VCaP (cell line): ENCODE results near the gene MTCL1.

ENCODE experiments used
- H3K27ac ChIP-seq: fragments of 450-650 bp; 2 replicates; pipeline ENCODE4 v1.5.1; 2017
- TF ChIP-seq, protein P1 (sequence below): fragments of 450-650 bp; conservative IDR thresholded peaks from 2 replicates; pipeline ENCODE4 v1.5.1; 2017; ENCODE audit warnings: mild to moderate bottlenecking, moderate library complexity

The MTCL1 gene

GRCh38 chr18:8778824-8779223, 73.5 kb downstream of the MTCL1 start:
- H3K27ac ChIP-seq = no peak overlapping the region
- TF ChIP-seq, protein P1, sequence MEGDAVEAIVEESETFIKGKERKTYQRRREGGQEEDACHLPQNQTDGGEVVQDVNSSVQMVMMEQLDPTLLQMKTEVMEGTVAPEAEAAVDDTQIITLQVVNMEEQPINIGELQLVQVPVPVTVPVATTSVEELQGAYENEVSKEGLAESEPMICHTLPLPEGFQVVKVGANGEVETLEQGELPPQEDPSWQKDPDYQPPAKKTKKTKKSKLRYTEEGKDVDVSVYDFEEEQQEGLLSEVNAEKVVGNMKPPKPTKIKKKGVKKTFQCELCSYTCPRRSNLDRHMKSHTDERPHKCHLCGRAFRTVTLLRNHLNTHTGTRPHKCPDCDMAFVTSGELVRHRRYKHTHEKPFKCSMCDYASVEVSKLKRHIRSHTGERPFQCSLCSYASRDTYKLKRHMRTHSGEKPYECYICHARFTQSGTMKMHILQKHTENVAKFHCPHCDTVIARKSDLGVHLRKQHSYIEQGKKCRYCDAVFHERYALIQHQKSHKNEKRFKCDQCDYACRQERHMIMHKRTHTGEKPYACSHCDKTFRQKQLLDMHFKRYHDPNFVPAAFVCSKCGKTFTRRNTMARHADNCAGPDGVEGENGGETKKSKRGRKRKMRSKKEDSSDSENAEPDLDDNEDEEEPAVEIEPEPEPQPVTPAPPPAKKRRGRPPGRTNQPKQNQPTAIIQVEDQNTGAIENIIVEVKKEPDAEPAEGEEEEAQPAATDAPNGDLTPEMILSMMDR = no peak

DNA sequence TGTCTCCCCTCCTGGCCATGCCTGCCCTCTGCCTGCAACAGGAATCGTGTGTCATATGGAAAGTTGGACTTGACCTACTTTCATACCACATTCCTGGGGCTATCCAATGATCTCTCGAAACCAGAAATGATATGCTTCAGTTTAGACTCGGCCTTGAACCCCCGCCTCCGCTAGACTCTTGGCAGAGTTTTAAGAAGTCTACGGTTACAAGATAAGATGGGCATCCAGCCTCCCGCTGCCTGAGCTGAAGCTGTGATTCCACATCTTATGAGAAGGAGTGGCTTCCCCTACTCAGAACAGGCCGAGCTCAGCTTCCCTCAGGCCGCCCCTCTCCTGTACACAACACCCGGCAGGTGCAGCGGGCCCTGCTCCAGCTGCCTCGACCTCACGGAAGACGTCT, 73.9 kb downstream of the MTCL1 start:
- H3K27ac ChIP-seq = no peak overlapping the region
- TF ChIP-seq, protein P1 = no peak

- no peak overlapping the region for H3K27ac ChIP-seq
- TF ChIP-seq, protein P1 = no peak
Observed at GRCh38 chr18:8780227-8780626, 74.9 kb downstream of the MTCL1 start.

DNA sequence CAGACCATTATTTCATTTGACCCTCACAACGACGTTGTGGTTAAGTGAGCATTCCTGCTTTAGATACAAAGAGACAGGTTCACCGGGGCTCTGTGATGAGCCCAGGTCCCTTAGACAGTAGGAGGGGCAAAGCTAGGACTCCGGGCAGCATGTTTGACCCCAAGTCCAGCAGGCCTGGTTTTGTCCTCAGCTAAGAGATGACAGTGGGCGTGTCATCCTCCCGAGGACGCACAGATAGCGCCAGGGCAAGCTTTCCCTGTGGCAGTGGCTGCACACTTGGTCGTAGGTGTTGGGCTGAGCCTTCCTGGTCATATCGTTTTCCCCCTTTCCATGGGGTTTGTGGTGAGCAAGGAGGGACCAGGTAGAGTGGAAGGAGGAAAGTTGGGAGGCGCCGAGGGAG, 76.3 kb downstream of the MTCL1 start:
- TF ChIP-seq, protein P1 = no peak
- H3K27ac ChIP-seq = no peak overlapping the region

DNA sequence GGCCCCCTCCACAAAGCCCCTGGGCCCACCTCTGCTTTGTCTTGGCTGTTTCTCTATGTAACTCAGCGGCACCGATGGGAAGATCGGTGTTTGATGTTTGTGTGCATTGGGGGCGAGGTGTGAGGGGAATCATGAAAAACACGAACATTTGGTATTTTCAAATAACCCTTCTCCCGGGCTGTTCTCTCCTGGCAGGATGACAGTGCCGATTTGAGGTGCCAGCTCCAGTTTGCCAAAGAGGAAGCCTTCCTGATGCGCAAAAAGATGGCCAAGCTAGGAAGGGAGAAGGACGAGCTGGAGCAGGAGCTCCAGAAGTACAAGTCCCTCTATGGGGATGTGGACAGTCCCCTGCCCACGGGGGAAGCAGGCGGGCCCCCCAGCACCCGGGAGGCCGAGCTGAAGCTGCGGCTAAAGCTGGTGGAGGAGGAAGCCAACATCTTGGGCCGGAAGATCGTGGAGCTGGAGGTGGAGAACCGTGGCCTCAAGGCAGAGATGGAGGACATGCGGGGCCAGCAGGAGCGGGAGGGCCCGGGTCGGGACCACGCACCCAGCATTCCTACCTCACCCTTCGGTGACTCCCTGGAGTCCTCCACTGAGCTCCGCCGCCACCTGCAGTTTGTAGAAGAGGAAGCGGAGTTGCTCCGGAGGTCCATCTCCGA, 78.1 kb downstream of the MTCL1 start:
- no peak overlapping the region for H3K27ac ChIP-seq
- TF ChIP-seq, protein P1 = no peak

DNA sequence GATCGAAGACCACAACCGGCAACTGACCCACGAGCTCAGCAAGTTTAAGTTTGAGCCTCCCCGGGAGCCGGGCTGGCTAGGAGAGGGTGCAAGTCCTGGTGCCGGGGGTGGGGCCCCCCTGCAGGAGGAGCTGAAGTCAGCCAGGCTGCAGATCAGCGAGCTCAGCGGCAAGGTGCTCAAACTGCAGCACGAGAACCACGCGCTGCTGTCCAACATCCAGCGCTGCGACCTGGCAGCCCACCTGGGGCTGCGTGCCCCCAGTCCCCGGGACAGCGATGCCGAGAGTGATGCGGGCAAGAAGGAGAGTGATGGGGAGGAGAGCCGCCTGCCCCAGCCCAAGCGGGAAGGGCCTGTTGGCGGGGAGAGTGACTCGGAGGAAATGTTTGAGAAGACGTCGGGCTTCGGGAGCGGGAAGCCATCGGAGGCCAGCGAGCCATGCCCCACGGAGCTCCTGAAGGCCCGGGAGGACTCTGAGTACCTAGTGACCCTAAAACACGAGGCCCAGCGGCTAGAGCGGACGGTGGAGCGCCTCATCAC, 78.7 kb downstream of the MTCL1 start:
- H3K27ac ChIP-seq = no peak overlapping the region
- TF ChIP-seq, protein P1 = no peak

- TF ChIP-seq, protein P1 = no peak
- H3K27ac ChIP-seq = no peak overlapping the region
Observed at GRCh38 chr18:8785261-8785660, 79.9 kb downstream of the MTCL1 start.
